H1 (cell line): ENCODE results near the gene GUCA2B.

Experiments used
- CTCF ChIP-seq, 3 experiments: IDR thresholded peaks; 1 replicate in 2 of 3; 2 replicates in 1 of 3; pipeline versions ENCODE4 v1.5.1 to v1.6.1; 2011; ENCODE audit warnings: low read length in 3 of 3, mild to moderate bottlenecking in 3 of 3, inconsistent platforms in 2 of 3, low read depth in 1 of 3, moderate library complexity in 1 of 3; ENCODE audit not compliant: insufficient read depth in 1 of 3; ENCODE audit errors: control extremely low read depth in 1 of 3
- EGR1 ChIP-seq: IDR thresholded peaks from 2 replicates; pipeline ENCODE4 v1.6.1; 2011; ENCODE audit warnings: low read depth, low read length, borderline replicate concordance
- EP300 ChIP-seq, 2 experiments: IDR thresholded peaks; 1 replicate in 1 of 2; 2 replicates in 1 of 2; pipeline ENCODE4 v1.6.1; 2011 to 2012; ENCODE audit warnings: low read depth in 2 of 2, low read length in 2 of 2, mild to moderate bottlenecking in 2 of 2, borderline replicate concordance in 1 of 2, inconsistent platforms in 1 of 2, moderate library complexity in 1 of 2
- EZH2 ChIP-seq: fragments of 200-600 bp; sonication (generic); IDR thresholded peaks from 2 replicates; pipeline ENCODE4 v1.7.1; 2012; ENCODE audit warnings: low read depth, mild to moderate bottlenecking, moderate library complexity, low read length, inconsistent platforms; ENCODE audit not compliant: severe bottlenecking
- MAX ChIP-seq: IDR thresholded peaks from 2 replicates; pipeline ENCODE4 v1.6.1; 2012; ENCODE audit warnings: inconsistent platforms
- POLR2A ChIP-seq, 2 experiments: IDR thresholded peaks; 1 replicate in 1 of 2; 2 replicates in 1 of 2; pipeline ENCODE4 v1.6.1; 2011; ENCODE audit warnings: low read depth in 2 of 2, low read length in 2 of 2, mild to moderate bottlenecking in 2 of 2; ENCODE audit errors: control extremely low read depth in 1 of 2
- POLR2AphosphoS5 ChIP-seq: IDR thresholded peaks from 2 replicates; pipeline ENCODE4 v1.6.1; 2011; ENCODE audit warnings: low read depth, low read length
- RFX5 ChIP-seq: IDR thresholded peaks from 2 replicates; pipeline ENCODE4 v1.6.1; 2011; ENCODE audit warnings: low read depth, low read length, improper control_type of control experiment, borderline replicate concordance
- SRF ChIP-seq: IDR thresholded peaks from 2 replicates; pipeline ENCODE4 v1.6.1; 2011; ENCODE audit warnings: mild to moderate bottlenecking, low read depth, low read length, moderate library complexity
- SUZ12 ChIP-seq: fragments of 200-600 bp; sonication (generic); IDR thresholded peaks from 2 replicates; pipeline ENCODE4 v1.6.1; 2012; ENCODE audit warnings: mild to moderate bottlenecking, inconsistent platforms, low read length, moderate library complexity, mixed read lengths
- TEAD4 ChIP-seq: IDR thresholded peaks from 2 replicates; pipeline ENCODE4 v1.6.1; 2012; ENCODE audit warnings: low read depth, low read length, inconsistent platforms, mixed read lengths
- USF2 ChIP-seq: IDR thresholded peaks from 2 replicates; pipeline ENCODE4 v1.6.1; 2011; ENCODE audit warnings: low read length, improper control_type of control experiment
- YY1 ChIP-seq: IDR thresholded peaks from 2 replicates; pipeline ENCODE4 v1.6.1; 2011; ENCODE audit warnings: low read depth, mild to moderate bottlenecking, low read length

GRCh38 chr1:42135426-42135825, 17.8 kb upstream of the GUCA2B start:
- no peak for TF ChIP-seq CTCF (IDR thresholded peaks at IDR 0.05; ENCODE audit: control extremely low read depth in 1 of 3, insufficient read depth in 1 of 3, low read depth in 1 of 3, low read length in 3 of 3)
- TF ChIP-seq POLR2AphosphoS5 = no peak
- no peak for TF ChIP-seq MAX
- no peak for TF ChIP-seq EGR1
- no peak for TF ChIP-seq RFX5
- no peak for TF ChIP-seq USF2
- no peak for TF ChIP-seq YY1
- TF ChIP-seq EZH2 = no peak
- no peak for TF ChIP-seq EP300 (IDR thresholded peaks at IDR 0.05; ENCODE audit: borderline replicate concordance in 1 of 2, low read depth in 2 of 2, low read length in 2 of 2)
- TF ChIP-seq POLR2A (IDR thresholded peaks at IDR 0.05; ENCODE audit: control extremely low read depth in 1 of 2, low read depth in 2 of 2, low read length in 2 of 2) = no peak
- TF ChIP-seq SUZ12 = no peak
- TF ChIP-seq SRF = no peak
- TF ChIP-seq TEAD4 = no peak
